K562 (cell line): ENCODE measurements around the gene VSIG2. TPM values are rescaled to one million over a fixed set of nuclear protein-coding genes. Genes with fewer than 3 reads are reported as not detected.

Source experiments
- KLF16 ChIP-seq: IDR thresholded peaks from 2 replicates; pipeline ENCODE4 v1.6.1; 2016; ENCODE audit warnings: antibody characterized with exemption
- LEF1 ChIP-seq: fragments of 450-650 bp; IDR thresholded peaks from 2 replicates; pipeline ENCODE4 v1.6.1; 2016; ENCODE audit warnings: mild to moderate bottlenecking
- NR4A1 ChIP-seq, 2 experiments: fragments of 250-450 bp in 1 of 2; fragments of 450-650 bp in 1 of 2; sonication (Bioruptor Pico) in 1 of 2; IDR thresholded peaks; 2 replicates each; pipeline versions ENCODE4 v1.4.0 to v1.6.1; 2016 to 2020; ENCODE audit warnings: mild to moderate bottlenecking in 2 of 2, missing compliant biosample characterization in 1 of 2, missing genetic modification characterization in 1 of 2, moderate library complexity in 1 of 2
- NUFIP1 ChIP-seq: fragments of 450-650 bp; IDR thresholded peaks from 2 replicates; pipeline ENCODE4 v1.6.1; 2018; ENCODE audit not compliant: partially characterized antibody
- ZC3H4 ChIP-seq: sonication (generic); formaldehyde crosslinking; IDR thresholded peaks from 2 replicates; pipeline ENCODE4 v1.9.0; 2021; ENCODE audit warnings: missing genetic modification reagents, borderline replicate concordance
- ZKSCAN1 ChIP-seq: fragments of 150-350 bp; IDR thresholded peaks from 2 replicates; pipeline ENCODE4 v1.6.1; 2016; ENCODE audit warnings: low read depth, low read length
- ZNF263 ChIP-seq: sonication (generic); formaldehyde crosslinking; IDR thresholded peaks from 2 replicates; pipeline ENCODE4 v1.8.0; 2022; ENCODE audit warnings: mild to moderate bottlenecking, missing genetic modification reagents, borderline replicate concordance
- polyA plus RNA-seq, 8 experiments: library from polyadenylated mRNA; depleted of rRNA in 4 of 8; stranded (reverse) in 5 of 8; unstranded in 3 of 8; fragments of >200 nt; fragmentation: Nextera tagmentation in 2 of 8; fragmentation: Illumina TruSeq in 1 of 8; extraction: Ambion mirVana in 2 of 8; extraction: Trizol in 1 of 8; gene quantifications; 2 replicates each; pipeline versions ENCODE4 v1.2.1 to v1.2.3, GENCODE V29; 2011 to 2014; ENCODE audit warnings: inconsistent platforms in 1 of 8, missing spikeins in 1 of 8
- total RNA-seq, 7 experiments: library from RNA; depleted of rRNA in 6 of 7; stranded (reverse); fragments of >200 nt in 6 of 7; fragmentation: Illumina TruSeq in 2 of 7; extraction: Trizol in 2 of 7; gene quantifications; 2 replicates each; pipeline versions ENCODE4 v1.2.1 to v1.2.3, GENCODE V29; 2011 to 2021; ENCODE audit warnings: low replicate concordance in 1 of 7
- TF ChIP-seq, protein P1 (sequence below): fragments of 450-650 bp; IDR thresholded peaks from 2 replicates; pipeline ENCODE4 v1.6.1; 2014; ENCODE audit warnings: low read depth, mild to moderate bottlenecking, moderate library complexity, borderline replicate concordance
- TF ChIP-seq, protein P2 (sequence below): fragments of 250-450 bp; sonication (Bioruptor Pico); IDR thresholded peaks from 2 replicates; pipeline ENCODE4 v1.5.0; 2021; ENCODE audit warnings: mild to moderate bottlenecking, moderate library complexity
- TF ChIP-seq, protein P3 (sequence below), 3 experiments: IDR thresholded peaks in 2 of 3; conservative IDR thresholded peaks in 1 of 3; 2 replicates each; pipeline ENCODE4 v1.5.1; 2011 to 2012; ENCODE audit warnings: low read length in 3 of 3, mild to moderate bottlenecking in 3 of 3, control low read depth in 2 of 3, improper control_type of control experiment in 1 of 3, inconsistent platforms in 1 of 3, low read depth in 1 of 3, mixed read lengths in 1 of 3, moderate library complexity in 1 of 3; ENCODE audit not compliant: insufficient read depth in 2 of 3
- TF ChIP-seq, protein P4 (sequence below): fragments of 250-450 bp; sonication (Bioruptor Pico); IDR thresholded peaks from 2 replicates; pipeline ENCODE4 v1.8.0; 2021; ENCODE audit warnings: mild to moderate bottlenecking, moderate library complexity
- TF ChIP-seq, protein P5 (sequence below): IDR thresholded peaks from 2 replicates; pipeline ENCODE4 v1.6.1; 2011; ENCODE audit warnings: borderline replicate concordance, low read depth, mild to moderate bottlenecking, moderate library complexity, low read length; ENCODE audit not compliant: insufficient read depth, poor library complexity, severe bottlenecking
- TF ChIP-seq, protein P6 (sequence below): fragments of 450-650 bp; conservative IDR thresholded peaks from 2 replicates; pipeline ENCODE4 v1.6.1; 2016; ENCODE audit warnings: missing genetic modification characterization, low read depth, mild to moderate bottlenecking, missing compliant biosample characterization, moderate library complexity

Gene VSIG2
- total and polyA plus RNA-seq, 9 of the 15 experiments (the other 6 are each of a cell fraction or from before 2014, with no cell fraction given), result not detected

DNA sequence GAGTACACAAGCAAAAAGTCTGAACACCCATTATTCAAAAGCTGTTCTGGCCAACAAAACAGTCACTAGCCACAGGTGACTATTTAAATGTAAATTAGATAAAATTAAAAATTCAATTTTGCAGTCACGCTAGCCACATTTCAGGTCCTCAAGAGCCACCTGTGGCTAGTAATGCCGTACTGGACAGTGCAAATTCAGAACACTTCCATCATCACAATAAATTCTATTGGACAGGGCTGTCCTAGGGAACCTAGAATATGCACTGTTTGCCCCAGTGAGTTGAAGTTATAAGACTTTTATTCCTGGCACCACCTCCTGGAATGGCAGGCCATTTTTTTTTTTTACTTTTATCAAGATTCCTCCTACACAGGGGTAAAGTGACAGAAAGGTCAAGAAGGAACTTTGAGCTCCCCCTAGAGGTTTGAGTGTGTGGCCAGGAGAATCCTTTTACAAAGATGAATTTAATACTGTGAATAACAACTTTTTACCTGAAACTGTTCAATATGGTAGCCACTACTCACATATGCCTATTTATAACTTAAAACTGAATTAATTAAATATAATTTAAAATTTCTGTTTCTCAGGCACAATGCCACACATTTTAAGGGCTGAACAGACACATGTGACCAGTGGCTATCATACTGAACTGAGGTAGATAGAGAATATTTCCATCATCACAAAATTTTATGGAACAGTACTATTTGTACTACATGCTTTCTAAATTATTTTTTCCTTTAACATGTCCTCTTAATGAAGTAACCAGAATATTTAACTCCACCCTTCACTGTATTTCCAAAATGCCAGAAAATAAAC lies 41.6 kb upstream of the VSIG2 start (continued):
- TF ChIP-seq, protein P1, sequence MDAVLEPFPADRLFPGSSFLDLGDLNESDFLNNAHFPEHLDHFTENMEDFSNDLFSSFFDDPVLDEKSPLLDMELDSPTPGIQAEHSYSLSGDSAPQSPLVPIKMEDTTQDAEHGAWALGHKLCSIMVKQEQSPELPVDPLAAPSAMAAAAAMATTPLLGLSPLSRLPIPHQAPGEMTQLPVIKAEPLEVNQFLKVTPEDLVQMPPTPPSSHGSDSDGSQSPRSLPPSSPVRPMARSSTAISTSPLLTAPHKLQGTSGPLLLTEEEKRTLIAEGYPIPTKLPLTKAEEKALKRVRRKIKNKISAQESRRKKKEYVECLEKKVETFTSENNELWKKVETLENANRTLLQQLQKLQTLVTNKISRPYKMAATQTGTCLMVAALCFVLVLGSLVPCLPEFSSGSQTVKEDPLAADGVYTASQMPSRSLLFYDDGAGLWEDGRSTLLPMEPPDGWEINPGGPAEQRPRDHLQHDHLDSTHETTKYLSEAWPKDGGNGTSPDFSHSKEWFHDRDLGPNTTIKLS, result no peak
- TF ChIP-seq, protein P2, sequence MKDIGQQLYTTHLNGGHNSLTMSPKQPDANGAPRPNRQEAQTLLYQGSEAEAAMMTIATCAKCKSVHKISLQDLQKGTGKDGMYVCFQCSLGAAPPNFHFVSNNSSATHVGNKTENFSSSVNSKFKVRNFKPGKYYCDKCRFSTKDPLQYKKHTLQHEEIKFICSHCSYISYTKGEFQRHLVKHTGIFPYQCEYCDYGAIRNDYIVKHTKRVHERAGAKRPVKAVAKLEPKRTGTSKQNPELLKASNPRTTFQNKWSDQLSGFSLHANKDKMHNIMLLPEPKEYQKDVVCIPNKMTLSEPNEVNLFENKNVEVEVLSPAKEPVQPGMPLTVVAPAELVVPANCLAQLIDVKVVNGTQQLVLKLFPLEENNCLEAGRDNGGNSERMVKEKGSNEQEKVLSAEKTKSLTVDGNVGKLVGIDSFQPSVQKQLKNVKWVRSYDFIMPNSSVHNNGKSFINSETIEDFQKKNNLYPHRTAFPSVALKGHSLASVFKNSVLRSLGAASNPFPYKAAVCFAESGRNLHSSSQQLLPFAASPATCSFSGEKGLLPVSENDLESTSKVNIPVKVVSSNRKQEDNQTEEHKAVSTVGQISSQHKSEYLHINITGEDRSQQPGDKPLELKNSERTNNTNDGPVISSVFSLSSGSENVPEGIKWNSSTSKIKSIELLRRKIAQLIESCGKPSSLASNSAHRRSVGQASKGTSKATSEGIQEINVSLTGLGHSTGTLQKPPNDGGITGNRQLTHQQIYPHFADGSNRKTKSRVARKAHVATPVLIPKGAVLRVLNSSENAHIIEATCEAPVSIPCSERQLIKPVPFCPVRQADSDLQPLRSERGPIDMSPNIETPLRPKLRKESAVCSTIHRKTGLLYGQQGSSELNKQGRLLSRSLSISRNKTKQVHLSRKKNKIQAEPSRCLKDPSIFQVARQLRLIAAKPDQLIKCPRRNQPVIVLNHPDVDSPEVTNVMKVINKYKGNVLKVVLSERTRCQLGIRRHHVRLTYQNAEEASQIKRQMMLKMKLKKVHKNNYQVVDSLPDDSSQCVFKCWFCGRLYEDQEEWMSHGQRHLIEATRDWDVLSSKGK (CRISPR knock-in tag), result no peak
- TF ChIP-seq NUFIP1 (no peak), KLF16 (0 out of 2 replicates have a peak, but pooled peaks have one; percentile 26), ZNF263 (CRISPR knock-in tag) (no peak), LEF1 (no peak), NR4A1 (CRISPR knock-in tag; IDR thresholded peaks at IDR 0.05) (no peak), NR4A1 (tag; IDR thresholded peaks at IDR 0.05) (no peak), ZKSCAN1 (no peak), ZC3H4 (CRISPR knock-in tag) (no peak)
- TF ChIP-seq, protein P3, sequence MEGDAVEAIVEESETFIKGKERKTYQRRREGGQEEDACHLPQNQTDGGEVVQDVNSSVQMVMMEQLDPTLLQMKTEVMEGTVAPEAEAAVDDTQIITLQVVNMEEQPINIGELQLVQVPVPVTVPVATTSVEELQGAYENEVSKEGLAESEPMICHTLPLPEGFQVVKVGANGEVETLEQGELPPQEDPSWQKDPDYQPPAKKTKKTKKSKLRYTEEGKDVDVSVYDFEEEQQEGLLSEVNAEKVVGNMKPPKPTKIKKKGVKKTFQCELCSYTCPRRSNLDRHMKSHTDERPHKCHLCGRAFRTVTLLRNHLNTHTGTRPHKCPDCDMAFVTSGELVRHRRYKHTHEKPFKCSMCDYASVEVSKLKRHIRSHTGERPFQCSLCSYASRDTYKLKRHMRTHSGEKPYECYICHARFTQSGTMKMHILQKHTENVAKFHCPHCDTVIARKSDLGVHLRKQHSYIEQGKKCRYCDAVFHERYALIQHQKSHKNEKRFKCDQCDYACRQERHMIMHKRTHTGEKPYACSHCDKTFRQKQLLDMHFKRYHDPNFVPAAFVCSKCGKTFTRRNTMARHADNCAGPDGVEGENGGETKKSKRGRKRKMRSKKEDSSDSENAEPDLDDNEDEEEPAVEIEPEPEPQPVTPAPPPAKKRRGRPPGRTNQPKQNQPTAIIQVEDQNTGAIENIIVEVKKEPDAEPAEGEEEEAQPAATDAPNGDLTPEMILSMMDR (IDR thresholded peaks at IDR 0.05 in 2 of 3, conservative IDR thresholded peaks at IDR 0.05 in 1 of 3; ENCODE audit: insufficient read depth in 2 of 3, low read depth in 1 of 3, low read length in 3 of 3), result peak; percentile 59 to 86 (median 72); a peak in 5 of 6 replicates
- TF ChIP-seq, protein P4, sequence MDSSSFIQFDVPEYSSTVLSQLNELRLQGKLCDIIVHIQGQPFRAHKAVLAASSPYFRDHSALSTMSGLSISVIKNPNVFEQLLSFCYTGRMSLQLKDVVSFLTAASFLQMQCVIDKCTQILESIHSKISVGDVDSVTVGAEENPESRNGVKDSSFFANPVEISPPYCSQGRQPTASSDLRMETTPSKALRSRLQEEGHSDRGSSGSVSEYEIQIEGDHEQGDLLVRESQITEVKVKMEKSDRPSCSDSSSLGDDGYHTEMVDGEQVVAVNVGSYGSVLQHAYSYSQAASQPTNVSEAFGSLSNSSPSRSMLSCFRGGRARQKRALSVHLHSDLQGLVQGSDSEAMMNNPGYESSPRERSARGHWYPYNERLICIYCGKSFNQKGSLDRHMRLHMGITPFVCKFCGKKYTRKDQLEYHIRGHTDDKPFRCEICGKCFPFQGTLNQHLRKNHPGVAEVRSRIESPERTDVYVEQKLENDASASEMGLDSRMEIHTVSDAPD (CRISPR knock-in tag), result no peak
- TF ChIP-seq, protein P5, sequence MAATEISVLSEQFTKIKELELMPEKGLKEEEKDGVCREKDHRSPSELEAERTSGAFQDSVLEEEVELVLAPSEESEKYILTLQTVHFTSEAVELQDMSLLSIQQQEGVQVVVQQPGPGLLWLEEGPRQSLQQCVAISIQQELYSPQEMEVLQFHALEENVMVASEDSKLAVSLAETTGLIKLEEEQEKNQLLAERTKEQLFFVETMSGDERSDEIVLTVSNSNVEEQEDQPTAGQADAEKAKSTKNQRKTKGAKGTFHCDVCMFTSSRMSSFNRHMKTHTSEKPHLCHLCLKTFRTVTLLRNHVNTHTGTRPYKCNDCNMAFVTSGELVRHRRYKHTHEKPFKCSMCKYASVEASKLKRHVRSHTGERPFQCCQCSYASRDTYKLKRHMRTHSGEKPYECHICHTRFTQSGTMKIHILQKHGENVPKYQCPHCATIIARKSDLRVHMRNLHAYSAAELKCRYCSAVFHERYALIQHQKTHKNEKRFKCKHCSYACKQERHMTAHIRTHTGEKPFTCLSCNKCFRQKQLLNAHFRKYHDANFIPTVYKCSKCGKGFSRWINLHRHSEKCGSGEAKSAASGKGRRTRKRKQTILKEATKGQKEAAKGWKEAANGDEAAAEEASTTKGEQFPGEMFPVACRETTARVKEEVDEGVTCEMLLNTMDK, result peak; percentile 37
- TF ChIP-seq, protein P6, sequence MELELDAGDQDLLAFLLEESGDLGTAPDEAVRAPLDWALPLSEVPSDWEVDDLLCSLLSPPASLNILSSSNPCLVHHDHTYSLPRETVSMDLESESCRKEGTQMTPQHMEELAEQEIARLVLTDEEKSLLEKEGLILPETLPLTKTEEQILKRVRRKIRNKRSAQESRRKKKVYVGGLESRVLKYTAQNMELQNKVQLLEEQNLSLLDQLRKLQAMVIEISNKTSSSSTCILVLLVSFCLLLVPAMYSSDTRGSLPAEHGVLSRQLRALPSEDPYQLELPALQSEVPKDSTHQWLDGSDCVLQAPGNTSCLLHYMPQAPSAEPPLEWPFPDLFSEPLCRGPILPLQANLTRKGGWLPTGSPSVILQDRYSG (tag), result no peak
